DMS153 treated with DMSO at 0.1 percent for 48 hours (cell line): ENCODE data around the gene SAMMSON.

Experiments
- DNase-seq: peaks from one replicate; lab custom pipeline; 2025; ENCODE audit not compliant: unreplicated experiment; lab: John Stamatoyannopoulos, UW

SAMMSON gene

DNA sequence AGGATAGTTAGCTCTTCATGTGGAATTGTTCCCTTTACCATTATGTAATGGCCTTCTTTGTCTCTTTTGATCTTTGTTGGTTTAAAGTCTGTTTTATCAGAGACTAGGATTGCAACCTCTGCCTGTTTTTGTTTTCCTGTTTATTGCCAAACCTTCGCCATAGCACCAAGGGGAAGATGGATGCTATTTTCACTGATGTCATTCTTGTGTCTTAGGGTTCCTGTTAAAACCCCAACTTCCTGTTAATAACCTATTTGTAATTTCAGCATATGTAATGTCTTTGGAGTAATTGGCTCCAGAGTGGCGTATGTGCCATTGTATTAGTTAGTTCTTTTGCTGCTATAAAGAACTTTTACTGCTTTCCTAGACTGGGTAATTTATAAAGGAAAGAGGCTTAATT, 10.8 kb downstream of the SAMMSON start:
- DNase-seq = no peak

DNA sequence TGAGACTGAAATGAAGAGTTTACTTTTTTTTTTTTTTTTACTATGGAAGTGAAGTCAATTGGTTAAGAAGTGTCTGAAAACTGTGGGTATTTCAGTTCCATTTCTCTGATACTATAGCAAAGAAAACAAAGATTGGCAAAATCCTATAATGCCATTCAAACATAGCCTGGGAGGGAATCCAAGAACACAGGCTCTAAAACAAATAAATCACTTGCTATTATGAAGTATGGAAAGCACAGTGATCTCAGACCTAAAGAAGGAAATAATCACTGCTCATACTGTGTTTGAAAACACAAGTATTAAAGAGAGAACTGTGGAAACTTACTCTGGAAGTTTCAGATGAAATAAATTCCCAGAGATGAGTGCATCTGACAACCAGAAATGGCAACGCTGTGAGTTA, 12.0 kb downstream of the SAMMSON start:
- no peak for DNase-seq

DNA sequence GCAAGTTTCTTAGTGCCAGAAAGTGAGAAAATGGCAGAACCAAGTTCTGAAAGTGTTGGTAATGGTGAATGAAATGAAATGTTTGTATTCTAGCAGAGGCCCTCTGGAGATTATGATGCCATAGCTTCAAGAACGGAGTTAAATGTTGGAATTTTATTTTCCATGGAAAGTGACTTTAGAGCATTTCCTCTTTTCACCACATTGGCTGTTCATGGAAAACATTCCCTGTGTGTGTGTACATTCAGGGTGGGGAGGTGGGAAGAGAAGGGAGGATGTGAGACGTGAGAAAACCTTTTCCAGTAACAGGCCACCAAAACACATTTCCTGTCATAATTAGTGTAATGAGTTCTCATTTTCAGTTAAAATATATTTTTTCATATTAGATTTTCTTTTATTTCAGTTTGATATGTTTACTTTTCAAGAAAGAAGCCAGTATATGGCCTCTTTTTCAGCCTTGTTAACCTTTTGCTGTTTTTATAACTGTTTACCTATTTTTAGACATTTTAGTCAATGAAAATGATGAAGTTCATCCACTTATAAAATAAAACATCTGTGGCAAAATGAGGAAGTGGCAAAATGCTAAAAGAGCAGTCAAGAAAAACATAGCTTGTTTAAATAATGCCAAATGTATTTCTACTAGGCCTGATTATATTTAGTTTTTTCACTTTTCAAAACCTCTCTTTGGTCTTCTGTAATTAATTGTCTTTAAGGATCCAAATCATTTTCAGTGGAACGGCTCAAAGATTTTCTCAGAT, 21.6 kb downstream of the SAMMSON start:
- no peak for DNase-seq

DNA sequence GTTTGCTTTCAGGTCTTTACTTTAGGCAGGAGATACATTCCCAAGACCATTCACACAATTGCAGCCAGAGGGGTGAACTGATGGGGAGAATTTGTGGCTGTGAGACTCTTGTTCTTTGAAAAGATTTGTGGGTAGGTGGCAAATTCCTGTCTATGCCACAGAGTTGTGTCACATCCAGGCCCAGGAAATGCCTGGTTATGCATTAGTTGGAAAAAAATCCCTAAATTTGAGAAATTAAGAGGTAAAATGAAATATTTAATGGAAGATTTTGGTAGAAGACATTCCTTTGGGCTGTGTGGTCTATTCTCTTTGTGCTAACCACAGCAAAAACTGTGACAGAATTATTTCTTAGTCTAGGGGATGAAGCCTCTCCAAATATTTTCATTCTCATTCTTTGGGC, 28.8 kb downstream of the SAMMSON start:
- no peak for DNase-seq

DNA sequence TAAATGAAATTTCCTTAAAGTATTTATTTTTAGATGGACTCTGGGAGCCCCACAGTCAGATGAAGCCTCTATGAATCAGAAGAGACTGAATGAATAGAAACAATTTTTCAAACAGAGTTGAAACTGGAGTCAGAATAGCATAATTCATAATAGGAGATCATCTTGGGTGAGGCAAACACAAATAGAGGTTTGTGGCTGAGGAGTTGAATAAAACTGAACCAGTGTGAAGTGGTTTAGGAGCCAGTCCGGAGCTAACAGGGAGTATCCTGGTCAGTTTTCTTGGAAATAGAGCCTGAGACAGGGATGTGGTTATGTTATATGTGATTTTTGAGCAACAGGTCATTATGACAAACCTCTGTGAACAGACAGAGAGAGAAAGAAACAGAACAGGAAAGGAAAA, 39.2 kb downstream of the SAMMSON start:
- no peak for DNase-seq

DNA sequence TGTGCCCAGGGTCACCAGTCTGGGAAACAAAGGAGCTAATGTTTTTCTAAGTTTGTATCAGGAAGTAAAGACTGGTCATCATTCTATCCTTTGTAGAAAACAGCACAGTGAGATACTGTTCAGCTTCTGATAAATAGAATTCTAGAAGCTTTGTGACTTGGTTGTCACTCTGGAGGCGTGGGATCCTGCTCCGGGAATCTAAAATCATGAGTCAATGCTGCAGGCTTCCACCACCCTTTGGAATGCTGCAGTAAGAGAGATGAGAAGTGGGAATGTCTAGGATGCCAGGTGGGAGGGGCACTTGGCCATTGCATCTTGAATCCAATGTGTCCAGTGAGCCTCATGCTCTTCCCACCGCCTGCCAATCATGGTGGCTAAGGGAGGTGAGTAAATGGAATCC, 40.9 kb downstream of the SAMMSON start:
- DNase-seq = no peak

DNA sequence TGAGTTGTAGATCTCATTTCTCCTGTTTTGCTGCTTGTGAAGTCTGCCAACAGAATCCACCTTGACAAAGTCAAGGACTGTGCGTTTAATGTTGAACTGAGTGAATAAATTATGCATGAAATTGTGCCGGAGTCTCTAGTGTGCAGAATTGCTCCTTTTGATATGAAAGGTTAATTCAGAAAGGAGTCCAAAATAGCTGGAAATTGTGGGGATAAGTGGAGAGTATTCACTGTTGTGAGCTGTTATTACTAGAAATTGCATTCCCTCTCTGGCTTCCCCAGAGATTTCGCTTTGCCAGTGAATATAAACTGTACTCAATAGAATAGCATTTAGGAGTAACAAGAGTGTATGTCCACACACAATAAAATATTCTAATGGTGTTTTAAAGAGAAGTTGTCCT, 43.1 kb downstream of the SAMMSON start:
- DNase-seq = no peak

DNA sequence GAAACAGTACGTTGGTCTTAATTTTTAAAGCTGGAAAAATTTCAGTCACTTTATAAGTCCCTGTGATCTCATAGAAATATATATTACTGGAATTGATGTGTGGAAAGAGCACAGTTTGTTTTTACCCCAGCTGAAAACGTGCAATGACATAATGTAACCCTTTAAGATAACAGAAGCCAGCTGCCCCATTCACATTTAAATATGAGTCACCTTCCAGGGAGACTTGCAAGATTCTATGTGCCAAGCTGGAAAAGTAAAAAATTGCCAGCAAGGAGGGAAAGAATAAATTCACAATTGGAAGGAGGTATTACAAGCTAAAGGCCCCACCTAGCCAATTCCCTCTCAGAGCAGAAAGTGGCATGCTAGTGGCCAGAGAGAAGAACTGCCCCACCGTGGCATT, 50.2 kb downstream of the SAMMSON start:
- DNase-seq = no peak

DNA sequence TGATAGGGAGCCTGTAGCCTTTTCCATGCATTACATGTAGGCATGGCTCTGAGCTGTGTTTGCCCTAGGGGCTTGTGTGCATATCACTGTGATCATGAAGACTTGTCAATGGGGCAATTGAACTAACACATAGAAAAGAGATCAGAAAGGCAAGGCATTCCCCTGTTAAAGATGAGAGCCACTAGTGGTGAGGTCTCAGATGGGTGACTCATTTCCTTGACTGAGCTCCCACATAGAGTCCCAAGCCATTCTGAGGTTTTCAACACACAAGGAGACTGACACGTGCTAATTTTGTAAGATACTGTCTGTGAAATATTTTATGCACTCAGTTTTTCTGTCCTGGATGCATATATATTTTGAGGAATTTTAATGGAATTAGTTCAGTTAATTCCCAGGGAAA, 53.8 kb downstream of the SAMMSON start:
- no peak for DNase-seq

DNA sequence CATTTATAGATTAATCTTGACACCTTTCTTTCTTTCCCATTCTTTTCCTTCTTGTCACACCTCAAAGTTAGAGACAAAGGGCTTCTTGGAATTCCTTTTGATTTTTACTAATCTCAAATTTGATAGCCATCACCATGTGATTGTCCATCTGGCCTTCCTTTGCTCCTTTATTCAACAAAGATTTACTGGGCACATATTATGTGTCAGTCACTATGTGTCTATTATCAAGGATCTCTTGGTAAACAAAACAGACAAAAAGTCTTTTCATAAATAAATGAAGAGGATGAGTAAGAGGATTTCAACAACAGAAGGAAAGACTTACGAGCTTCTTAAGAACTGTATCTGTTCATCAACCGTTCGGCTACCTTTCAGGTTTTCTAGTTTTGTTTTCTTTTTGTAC, 56.5 kb downstream of the SAMMSON start:
- DNase-seq = no peak

DNA sequence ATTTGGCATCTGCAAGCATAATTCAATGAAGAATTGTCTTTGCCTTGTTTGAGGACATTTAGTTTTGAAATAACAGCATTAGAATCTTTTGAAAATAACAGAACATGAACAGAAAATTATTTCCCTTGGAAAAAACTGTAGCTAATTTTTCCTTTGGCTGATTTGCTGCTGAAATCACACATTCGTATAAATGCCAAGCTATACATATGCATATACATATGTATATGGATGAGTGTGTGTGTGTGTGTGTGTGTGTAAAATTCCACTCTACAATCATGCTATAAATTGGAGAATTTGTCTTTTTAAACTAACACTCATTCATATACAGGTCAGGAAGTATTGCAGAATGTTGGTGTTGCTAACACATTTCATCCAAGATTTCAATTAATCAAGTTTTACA, 57.9 kb downstream of the SAMMSON start:
- DNase-seq = no peak

DNA sequence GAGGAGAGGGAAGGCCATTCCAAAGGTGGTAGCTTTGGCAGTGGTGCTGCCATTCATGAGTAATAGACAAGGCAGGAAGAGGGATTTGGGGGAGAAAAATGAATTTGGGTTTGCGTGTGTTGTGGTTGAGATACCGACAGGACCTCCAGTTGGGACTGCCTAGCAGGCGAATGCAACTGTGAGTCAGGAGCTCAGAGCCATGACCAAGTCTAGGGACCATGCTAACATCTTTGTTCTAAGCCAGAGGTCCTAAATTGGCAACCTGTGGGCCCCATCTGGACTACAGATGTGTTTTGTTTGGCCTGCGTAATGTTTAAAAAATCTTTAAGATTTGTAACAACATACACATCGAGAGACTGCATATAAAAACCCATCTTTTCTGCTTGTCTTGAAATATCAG, 61.6 kb downstream of the SAMMSON start:
- DNase-seq = no peak

DNA sequence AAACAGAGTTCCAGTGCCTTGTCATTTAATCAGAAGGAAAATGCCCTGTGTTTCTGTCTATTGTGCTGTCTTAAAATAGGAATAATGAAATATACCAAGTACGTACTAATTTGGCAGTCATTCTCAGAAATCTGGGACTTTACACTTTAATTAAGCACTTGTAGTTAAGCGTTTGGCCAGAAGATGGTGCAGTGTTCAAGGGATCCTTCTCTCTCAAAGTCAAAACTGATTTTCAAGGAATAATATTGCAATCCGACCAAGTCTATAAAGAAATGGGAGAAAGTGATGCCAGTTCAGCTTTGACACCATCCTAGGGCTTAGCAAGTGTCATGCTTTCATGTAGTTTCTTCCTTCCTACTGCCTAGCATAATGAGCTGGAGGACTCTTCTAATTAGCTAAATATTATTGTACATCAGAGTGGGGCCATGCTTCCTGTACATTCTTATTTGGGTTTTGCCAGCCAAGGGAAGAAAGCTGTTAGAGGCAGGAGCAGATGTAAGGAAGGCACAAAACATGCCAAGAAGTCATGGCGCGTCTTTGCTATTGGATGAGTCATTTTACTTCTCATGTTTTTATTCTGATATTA, 64.8 kb downstream of the SAMMSON start:
- DNase-seq = no peak

DNA sequence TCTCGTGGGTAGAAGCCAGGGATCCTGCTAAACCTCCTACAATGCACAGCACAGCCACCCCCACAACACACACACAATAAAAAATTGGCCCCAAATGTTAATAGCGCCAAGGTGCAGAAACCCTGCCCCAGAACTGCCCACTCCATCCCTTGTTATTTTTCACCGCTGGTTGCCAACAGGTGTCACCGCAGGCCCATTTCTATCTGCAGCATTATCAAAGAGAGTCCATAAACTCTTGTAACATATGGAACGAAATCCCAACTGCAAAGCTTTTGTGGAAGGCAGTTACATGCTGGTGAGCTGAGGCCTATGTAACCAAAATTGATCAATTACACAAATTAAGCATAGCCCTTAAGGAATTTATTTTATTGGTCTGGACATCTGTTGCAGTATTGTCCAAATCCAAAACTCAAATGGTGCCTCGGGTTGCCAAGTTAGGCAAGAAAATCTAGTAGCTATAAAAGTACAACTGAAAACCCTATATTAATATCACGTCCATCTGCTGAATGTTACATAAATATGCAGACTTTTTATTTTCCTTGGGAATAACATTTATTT, 66.2 kb downstream of the SAMMSON start:
- no peak for DNase-seq

DNA sequence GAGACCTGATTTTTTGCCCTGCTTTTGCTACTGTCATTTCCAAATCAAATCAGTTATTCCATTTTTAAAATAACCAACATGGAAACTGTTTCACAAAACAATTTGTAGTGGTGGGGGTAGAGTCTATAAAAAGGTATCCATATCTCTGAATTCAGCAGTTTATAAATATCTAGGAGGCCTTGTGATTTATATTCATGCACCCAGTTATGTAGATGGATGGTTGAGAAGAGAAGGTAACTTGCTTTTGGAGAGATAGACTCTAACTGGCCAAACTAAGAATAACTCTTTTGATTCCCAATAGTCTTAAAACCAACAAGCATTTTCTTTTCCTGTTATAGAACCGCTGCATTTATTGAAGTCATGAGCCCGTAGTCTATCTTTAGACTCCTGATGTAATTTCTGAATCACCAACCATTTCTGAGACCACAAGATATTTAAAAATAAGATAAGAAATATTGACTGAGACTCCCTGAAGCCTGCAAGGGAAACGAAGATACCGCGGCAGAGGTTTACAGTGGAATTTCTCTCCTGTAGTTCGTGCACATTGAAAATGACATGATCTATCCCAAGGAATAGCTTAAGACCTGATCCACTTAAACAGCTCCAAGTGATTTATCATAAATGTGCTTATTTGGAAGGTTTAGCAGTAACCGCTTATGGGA, 68.5 kb downstream of the SAMMSON start:
- no peak for DNase-seq

DNA sequence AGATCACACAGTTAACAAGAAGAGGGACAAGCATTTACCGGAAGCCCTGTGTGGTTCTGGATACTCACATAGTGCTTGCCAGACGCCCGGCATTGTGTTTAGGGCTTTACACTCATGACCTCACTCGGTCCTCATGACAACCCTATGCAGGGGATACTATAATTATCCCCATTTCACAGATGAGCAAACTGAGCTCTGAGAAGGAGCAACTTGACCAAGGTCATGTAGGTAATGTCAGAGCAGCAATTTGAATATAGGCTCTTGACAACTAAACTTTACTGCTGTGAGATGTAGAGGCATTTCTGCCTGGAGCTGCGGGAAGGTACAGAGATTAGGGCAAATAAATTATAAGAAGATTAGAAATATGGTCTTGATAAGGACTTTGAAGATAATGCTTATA, 70.0 kb downstream of the SAMMSON start:
- DNase-seq = no peak

DNA sequence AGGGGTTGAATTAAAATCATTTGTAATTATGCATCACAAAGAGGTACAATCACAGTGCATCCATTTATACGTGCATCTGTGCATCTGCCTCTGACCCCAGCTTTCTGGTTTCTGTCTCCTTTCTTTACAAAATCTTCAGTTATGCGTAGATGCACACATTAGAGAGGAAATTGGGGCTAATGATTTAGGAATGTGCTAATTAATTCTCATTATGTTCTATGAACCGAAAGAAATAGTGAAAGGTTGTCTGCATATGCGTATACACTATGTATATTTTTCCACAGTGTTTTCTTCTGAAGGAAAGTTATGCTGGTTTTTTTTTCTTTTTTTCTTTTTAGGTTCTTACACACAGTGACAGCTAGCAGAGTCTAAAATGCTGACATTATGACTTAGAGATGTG, 71.6 kb downstream of the SAMMSON start:
- no peak for DNase-seq

DNA sequence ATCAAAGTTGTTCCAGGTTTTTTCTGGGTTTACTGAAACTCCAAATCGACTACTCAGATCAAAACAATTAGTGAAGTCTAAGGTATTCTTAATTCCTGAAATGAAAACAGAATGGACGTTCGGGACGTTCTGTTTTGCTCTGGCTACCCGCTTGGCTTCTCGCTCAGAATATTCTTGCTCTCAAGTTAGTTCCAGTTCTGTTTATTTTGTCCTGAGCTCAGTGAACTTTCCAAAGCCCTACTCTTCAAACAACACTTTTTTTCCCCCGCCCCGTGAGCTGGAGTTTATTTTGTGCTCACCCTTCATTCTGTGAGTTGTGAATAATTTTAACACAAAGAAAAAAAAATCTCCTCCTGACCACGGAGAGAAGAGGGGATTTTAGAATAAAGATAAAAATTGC, 72.6 kb downstream of the SAMMSON start:
- DNase-seq = no peak

DNA sequence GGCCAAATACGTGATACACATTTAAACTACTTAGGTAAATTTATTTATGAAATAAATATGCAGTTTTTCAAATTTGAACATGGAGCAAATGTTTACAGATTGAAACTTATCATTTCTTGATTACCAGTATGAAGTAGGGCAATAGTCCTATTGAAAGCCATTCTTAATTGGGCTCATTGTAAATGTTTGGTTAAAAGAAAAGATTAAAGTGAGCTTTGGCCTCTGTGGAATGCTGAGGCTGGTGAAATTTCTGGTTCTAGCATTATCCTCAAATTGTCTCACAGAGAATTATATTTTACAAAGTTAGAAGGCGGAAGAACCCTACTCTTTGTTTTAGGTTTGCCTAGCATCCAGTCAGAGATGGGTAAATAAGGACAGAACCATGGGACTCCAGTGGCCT, 73.2 kb downstream of the SAMMSON start:
- DNase-seq = no peak

DNA sequence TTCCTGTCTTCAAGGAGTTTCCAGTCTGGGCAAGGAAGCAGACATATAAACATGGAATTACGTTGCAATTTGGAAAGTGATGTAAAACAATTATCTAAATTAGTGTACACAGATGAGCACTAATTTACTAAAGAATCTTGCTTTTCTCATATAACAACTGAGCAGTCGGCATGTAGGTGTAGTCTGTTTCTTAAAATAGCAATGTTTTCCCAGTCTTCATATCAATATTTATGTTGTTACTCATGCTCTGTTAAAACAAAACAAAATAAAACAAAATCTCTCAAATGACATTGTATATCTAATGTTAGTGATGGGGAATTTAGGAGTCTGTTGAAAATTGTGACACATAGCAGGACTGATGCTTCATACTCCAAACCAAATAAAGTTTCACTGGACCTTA, 75.6 kb downstream of the SAMMSON start:
- DNase-seq = no peak

DNA sequence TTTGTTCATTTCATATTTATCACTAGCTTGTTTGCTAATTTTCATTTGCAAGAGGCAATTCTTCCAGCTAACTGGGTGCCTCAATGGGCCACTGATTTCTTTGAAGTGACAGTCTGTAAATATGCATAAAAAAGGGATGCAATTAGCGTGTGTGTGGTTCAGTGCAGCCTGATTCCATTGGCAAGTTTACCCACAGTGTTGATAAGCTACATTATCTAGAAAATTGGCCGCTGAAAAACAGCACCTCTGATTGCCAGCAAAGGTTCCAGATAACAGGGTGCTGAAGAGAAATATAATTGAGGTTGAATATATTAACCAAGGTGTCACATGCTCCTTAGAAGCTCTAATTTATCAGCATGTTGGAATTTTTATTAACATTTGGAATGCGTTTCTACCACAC, 76.9 kb downstream of the SAMMSON start:
- DNase-seq = no peak

DNA sequence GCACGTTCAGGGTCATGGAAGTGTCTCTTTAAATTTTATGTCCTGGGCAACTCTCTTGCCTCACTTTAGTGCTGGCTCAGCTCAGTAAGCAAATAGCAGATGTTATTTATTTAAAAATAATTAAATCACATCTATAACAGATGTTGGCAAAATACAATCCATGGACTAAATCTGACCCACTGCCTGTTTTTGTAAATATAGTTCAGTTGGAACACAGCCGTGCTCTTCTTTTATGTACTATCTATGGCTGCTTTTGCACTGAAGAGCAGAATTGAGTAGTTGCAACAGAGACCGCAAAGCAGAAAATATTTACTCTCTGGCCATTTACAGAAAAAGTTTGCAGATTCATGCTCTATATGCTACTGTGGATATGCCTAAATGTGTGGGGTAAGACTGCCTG, 79.2 kb downstream of the SAMMSON start:
- no peak for DNase-seq
